Measurements from ENCODE around the gene PRKN. TPM values are rescaled to one million over a fixed set of nuclear protein-coding genes. Genes with fewer than 3 reads are reported as not detected.

The PRKN gene
- total RNA-seq, 1 donor from 2014 or later, result not detected

DNA sequence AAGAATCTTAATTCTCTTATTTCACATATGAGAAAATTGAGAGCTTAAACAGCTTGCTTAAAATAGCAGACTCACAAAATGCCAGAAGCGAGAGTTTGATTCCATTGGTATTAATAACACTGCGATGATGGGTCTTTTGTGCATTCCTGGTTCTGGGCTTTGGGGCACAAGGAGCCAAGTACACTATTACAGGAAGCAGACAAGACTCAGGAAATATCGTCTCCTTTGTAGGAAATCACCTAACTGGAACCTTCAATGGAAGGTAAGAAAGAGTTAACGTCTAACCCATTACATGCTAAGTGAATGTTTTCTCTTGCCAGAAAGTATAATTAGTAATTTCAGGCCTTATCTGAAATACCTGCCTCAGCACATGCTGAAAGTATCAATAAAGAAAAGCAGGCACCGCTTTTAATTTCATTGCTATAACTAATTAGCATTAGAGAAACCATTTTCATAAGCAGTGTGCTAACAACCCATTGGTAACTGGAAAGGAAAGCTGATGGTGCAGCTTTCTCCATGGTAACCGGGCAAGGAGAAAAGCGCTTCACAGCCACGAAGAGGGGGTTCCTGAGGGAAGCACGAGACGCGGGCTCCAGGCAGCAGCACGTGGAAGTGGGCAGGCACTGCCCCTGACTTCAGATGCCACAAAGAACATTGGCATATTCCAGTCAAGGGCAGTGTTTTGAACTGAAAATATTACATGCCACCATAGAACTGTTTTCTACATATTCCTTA lies 1247.0 kb downstream of the PRKN start:
- Mint-ChIP-seq H3K9me3 (no peaks in the 10 kb centered on the region), H3K27ac (no peak overlapping the region), H3K27me3 (ENCODE audit: low read depth) (no peaks in the 10 kb centered on the region), H3K4me3 (ENCODE audit: low read depth) (no peak overlapping the region), H3K36me3 (ENCODE audit: low read depth) (no peaks in the 10 kb centered on the region), H3K4me1 (ENCODE audit: low read depth) (no peaks in the 10 kb centered on the region)
- intact Hi-C loops (cut with micrococcal nuclease), result no loop called here
- no peak for DNase-seq (ENCODE audit: low spot score)

DNA sequence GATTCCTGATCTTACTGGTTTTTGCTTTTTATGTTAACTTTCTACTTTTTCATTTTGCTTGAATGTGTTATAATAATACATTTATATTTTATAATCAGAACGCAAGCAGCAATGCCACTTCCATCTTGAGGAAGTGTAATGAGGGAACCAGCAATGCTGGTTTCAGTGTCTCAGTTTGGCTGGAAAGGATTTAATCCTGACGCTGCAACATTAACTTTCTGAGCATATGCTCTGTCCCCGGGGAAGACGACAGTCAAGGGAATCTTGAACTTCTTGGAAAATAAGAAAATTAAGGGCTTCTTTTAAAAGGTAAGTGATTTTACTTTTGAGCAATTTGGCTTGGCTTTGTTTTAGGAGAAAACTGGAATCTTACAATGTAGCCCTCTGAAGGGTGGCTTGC lies 1248.2 kb downstream of the PRKN start:
- Mint-ChIP-seq H3K27me3 (ENCODE audit: low read depth) (no peaks in the 10 kb centered on the region), H3K4me1 (ENCODE audit: low read depth) (no peaks in the 10 kb centered on the region), H3K4me3 (ENCODE audit: low read depth) (no peak overlapping the region), H3K9me3 (no peaks in the 10 kb centered on the region), H3K36me3 (ENCODE audit: low read depth) (no peaks in the 10 kb centered on the region), H3K27ac (no peak overlapping the region)
- intact Hi-C loops (cut with micrococcal nuclease), result no loop called here
- no peak for DNase-seq (ENCODE audit: low spot score)

DNA sequence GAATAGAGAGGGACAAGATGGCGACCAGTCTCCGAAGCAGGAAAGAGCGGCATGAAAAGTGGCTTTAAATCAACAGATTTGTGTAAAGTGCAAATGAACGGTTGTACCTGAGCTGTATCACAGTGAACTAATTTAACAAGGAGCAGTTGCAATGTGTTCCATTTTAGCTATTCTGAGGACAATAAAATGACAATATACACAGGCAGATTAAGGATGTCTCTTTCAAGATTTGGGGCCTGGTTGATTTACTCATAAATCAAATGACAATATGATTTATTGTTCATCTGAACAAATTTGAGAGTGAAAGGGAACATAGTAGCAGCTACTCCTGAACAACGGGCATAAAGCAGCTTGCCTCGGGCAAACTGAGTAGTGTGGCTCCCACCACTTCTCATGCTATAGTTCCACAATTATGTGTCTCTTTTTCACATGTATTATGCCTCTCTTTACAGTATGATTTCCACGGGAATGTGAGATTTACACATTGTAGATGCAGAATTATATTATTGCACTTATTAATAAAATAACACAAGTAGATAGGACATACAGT lies 1249.6 kb downstream of the PRKN start:
- DNase-seq (ENCODE audit: low spot score), result no peak
- Mint-ChIP-seq H3K27ac (no peak overlapping the region), H3K27me3 (ENCODE audit: low read depth) (no peaks in the 10 kb centered on the region), H3K4me1 (ENCODE audit: low read depth) (no peaks in the 10 kb centered on the region), H3K4me3 (ENCODE audit: low read depth) (no peak overlapping the region), H3K9me3 (no peaks in the 10 kb centered on the region), H3K36me3 (ENCODE audit: low read depth) (no peaks in the 10 kb centered on the region)
- intact Hi-C loops (cut with micrococcal nuclease), result no loop called here

DNA sequence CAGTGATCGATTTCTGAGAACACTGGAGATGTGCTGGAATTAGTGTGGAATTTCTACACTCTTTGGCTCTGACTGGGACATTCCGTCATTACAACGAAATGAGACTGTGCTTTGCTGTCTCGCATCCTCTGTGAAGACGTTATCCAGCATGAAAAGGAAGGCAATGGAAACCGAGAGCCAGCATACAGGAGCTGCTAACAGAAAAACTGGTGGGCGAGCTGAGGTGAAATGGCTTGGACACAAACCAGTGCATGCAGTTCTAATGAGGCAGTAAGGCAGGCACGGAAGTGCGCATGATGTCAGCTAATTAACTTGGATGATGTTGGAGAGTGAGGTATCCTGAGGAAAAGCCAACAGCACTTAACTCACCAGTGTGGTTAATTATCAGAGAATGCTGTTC lies 1250.9 kb downstream of the PRKN start:
- no peak for DNase-seq (ENCODE audit: low spot score)
- Mint-ChIP-seq H3K9me3 (no peaks in the 10 kb centered on the region), H3K27ac (no peak overlapping the region), H3K27me3 (ENCODE audit: low read depth) (no peaks in the 10 kb centered on the region), H3K4me1 (ENCODE audit: low read depth) (no peaks in the 10 kb centered on the region), H3K4me3 (ENCODE audit: low read depth) (no peak overlapping the region), H3K36me3 (ENCODE audit: low read depth) (no peaks in the 10 kb centered on the region)
- intact Hi-C loops (cut with micrococcal nuclease), result no loop called here

DNA sequence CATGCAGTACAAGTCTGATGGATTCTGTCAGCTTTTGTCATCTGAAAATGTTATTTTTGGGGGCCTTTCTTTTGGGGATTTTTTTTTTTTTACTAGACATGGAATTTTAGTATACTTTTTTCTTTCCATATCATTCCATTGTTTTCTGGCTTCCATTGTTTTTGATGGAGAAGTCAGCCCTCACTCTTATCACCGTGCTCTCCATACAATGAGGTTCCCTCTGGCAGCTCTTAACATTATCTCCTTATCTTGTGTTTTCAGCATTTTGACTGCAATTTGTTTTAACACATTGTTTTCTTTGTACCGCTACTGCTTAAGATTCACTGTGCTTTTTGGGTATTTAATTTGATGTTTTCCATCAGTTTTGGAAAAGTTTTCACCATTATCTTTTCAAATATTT lies 1262.2 kb downstream of the PRKN start:
- no peaks in the 10 kb centered on the region for H3K9me3 Mint-ChIP-seq
- H3K27ac Mint-ChIP-seq, result no peak overlapping the region
- intact Hi-C loops (cut with micrococcal nuclease), result no loop called here
- no peaks in the 10 kb centered on the region for H3K36me3 Mint-ChIP-seq (ENCODE audit: low read depth)
- no peaks in the 10 kb centered on the region for H3K27me3 Mint-ChIP-seq (ENCODE audit: low read depth)
- no peak overlapping the region for H3K4me3 Mint-ChIP-seq (ENCODE audit: low read depth)
- no peaks in the 10 kb centered on the region for H3K4me1 Mint-ChIP-seq (ENCODE audit: low read depth)
- no peak for DNase-seq (ENCODE audit: low spot score)

DNA sequence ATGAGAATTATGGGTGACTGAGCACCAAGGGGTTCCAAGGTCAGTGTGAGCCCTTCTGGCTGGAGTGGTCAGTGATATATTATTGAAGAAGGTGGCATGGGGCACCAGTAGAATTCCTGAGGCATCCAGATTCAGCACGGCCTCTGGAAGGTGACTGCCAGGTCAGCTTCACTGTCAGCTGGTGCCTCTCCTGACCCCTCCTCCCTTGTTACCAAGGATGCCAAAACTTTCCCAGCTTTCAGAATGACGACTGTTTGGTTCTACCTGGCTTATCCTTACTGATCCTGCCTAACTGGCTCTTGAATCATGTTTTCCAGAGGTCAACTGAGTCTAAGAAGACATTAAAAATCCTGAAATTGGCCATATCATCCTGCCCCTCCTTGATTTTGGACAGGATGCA lies 1264.5 kb downstream of the PRKN start:
- no peak overlapping the region for H3K27ac Mint-ChIP-seq
- DNase-seq (ENCODE audit: low spot score), result no peak
- H3K36me3 Mint-ChIP-seq (ENCODE audit: low read depth), result no peaks in the 10 kb centered on the region
- no peaks in the 10 kb centered on the region for H3K4me1 Mint-ChIP-seq (ENCODE audit: low read depth)
- intact Hi-C loops (cut with micrococcal nuclease), result no loop called here
- no peaks in the 10 kb centered on the region for H3K9me3 Mint-ChIP-seq
- no peak overlapping the region for H3K4me3 Mint-ChIP-seq (ENCODE audit: low read depth)
- no peaks in the 10 kb centered on the region for H3K27me3 Mint-ChIP-seq (ENCODE audit: low read depth)

DNA sequence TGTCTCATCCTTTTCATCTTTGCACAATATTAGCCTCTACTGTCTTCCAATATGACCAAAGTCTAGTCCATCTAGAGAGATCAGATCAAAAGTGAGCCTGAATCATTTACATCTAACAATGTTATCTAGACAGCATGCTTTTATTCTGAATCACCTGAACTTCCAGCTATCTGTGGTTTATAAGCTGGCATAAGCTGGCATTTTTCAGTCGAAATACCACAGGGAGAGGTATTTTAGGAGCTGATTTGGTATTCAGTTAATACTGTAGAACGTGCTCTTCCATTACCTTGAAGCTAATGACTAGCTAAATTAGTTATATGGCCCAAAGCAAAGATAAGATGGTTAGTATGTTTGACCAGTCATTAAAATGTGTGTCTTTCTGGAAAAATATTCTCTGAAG lies 1265.4 kb downstream of the PRKN start:
- DNase-seq (ENCODE audit: low spot score), result no peak
- no peak overlapping the region for H3K27ac Mint-ChIP-seq
- peaks cover 2% of the 10 kb centered on the region for H3K27me3 Mint-ChIP-seq (ENCODE audit: low read depth)
- no peak overlapping the region for H3K4me3 Mint-ChIP-seq (ENCODE audit: low read depth)
- intact Hi-C loops (cut with micrococcal nuclease), result no loop called here
- H3K36me3 Mint-ChIP-seq (ENCODE audit: low read depth), result no peaks in the 10 kb centered on the region
- no peaks in the 10 kb centered on the region for H3K9me3 Mint-ChIP-seq
- peaks cover 4% of the 10 kb centered on the region for H3K4me1 Mint-ChIP-seq (ENCODE audit: low read depth)

DNA sequence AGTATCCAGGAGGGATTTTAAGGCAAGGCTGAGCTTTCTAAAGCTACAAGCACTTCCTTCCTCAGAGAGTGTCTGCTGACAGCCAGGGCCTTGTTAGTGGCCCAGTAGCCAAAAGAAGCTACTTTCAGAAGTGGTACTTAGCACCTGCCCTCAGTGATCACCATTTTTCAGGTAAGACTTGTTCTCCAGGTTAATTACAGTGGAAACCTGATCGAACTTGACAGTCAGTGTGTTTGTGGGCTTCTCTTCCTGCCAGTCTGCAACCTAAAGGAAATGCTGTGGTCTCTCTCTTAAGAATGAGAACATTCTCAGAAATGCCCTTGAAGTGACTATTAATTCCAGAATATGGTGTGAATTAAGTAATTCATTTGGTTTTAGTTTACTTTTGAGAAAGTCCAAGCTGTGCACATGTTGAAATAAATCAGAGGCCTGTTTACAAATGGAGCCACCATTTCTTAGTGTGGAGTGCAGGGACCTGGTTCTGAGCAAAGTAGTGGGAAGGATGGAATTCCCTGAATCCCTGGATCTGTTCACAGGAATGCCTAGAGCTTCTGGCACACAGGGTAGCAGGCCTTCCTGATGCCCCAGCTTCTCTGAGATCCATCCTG lies 1268.5 kb downstream of the PRKN start:
- intact Hi-C loops (cut with micrococcal nuclease), result no loop called here
- Mint-ChIP-seq H3K27ac (no peak overlapping the region), H3K4me3 (ENCODE audit: low read depth) (no peak overlapping the region), H3K27me3 (ENCODE audit: low read depth) (peaks cover 2% of the 10 kb centered on the region), H3K9me3 (no peaks in the 10 kb centered on the region), H3K4me1 (ENCODE audit: low read depth) (peaks cover 4% of the 10 kb centered on the region), H3K36me3 (ENCODE audit: low read depth) (no peaks in the 10 kb centered on the region)
- no peak for DNase-seq (ENCODE audit: low spot score)

DNA sequence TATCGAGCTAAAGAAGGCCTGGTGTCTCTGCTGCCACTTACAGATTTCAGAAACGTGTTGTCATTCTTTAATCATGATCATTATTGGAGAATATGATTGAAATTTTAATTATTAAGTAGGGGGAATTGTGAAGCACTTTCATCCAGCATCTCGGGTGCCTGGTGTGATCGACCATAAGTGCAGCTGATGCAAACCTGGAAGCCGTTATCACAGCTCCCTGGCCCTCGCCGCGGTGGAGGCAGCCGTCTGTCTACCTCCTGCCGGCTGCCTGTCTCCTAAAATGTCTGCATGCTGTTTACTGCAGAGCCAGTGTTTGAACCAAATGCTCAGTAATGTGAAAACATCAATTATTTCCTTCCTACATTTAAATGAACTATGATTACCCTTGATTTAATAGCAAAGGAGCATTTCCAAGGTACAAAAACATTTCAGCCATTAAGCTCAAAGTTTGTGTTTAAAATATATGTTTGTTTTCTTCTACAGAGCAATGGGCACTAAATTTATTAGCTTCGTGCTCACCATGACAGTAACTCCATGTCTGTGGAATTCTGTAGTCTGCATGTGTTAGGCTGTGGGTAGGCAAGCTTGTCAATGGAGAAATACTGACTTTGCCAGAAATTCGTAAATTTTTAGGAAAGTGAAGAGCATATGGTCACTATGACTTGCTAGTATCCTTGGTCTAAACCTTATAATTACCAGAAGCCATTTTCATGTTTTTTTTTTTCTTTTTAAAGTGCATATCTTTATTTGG lies 1269.2 kb downstream of the PRKN start:
- Mint-ChIP-seq H3K4me1 (ENCODE audit: low read depth) (peaks cover 4% of the 10 kb centered on the region), H3K9me3 (no peaks in the 10 kb centered on the region), H3K4me3 (ENCODE audit: low read depth) (no peak overlapping the region), H3K27me3 (ENCODE audit: low read depth) (peaks cover 2% of the 10 kb centered on the region), H3K36me3 (ENCODE audit: low read depth) (no peaks in the 10 kb centered on the region), H3K27ac (no peak overlapping the region)
- no peak for DNase-seq (ENCODE audit: low spot score)
- intact Hi-C loops (cut with micrococcal nuclease), result no loop called here

DNA sequence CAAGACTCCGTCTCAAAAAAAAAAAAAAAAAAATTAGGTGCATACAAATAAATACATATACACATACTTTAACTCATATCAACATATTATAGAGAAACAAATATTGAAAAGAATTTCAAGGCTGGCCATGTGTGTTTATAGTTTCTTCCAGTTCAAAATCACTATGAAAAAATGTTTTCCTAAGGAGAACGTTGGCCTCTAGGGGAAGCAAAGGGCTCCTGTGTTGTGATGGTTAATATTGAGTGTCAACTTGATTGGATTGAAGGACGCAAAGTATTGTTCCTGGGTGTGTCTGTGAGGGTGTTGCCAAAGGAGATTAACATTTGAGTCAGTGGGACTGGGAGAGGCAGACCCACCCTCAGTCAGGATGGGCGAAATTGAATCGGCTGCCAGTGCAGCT lies 1271.7 kb downstream of the PRKN start:
- Mint-ChIP-seq H3K4me3 (ENCODE audit: low read depth) (no peak overlapping the region), H3K9me3 (no peaks in the 10 kb centered on the region), H3K27me3 (ENCODE audit: low read depth) (peaks cover 2% of the 10 kb centered on the region), H3K4me1 (ENCODE audit: low read depth) (peaks cover 4% of the 10 kb centered on the region), H3K27ac (no peak overlapping the region), H3K36me3 (ENCODE audit: low read depth) (no peaks in the 10 kb centered on the region)
- no peak for DNase-seq (ENCODE audit: low spot score)
- intact Hi-C loops (cut with micrococcal nuclease), result no loop called here

DNA sequence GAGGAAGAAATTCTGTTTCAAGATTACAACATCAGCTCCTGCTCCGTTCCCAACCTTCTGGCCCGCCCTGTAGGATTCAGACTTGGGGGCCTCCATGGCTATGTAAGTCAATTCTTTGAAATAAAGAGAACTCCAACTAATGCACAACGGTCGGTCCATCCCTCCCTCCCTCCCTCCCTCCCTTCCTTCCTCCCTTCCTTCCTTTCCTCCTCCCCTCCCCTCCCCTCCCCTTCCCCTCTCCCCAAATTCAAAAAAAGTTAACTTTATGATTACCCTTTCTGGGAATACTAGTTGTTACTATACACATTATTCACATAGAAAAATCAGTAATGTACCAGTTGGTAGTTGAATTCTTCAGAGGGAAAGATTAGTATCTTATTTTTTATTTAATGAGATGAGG lies 1274.0 kb downstream of the PRKN start:
- H3K9me3 Mint-ChIP-seq, result no peaks in the 10 kb centered on the region
- H3K4me1 Mint-ChIP-seq (ENCODE audit: low read depth), result peaks cover 4% of the 10 kb centered on the region
- H3K27ac Mint-ChIP-seq, result no peak overlapping the region
- no peak overlapping the region for H3K4me3 Mint-ChIP-seq (ENCODE audit: low read depth)
- intact Hi-C loops (cut with micrococcal nuclease), result no loop called here
- no peaks in the 10 kb centered on the region for H3K36me3 Mint-ChIP-seq (ENCODE audit: low read depth)
- no peak for DNase-seq (ENCODE audit: low spot score)
- peaks cover 2% of the 10 kb centered on the region for H3K27me3 Mint-ChIP-seq (ENCODE audit: low read depth)

DNA sequence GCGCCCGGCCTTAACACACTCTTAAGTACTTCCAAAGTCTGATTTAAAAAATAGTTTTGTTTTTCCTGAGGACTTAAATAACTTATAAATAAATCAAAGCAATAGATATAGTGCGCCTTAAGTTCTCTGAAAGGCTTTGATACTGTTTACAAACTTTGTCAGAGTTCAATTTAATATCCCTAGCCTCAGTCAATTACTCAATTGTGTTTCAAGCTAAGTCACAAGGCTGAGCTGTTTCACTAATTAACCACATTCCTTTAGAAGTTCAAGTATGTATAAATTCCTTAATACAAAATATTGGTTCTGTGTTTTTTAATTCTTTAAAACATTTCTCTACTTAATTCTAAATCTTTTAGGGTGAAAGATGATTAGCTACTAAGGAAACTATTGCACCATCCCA lies 1275.3 kb downstream of the PRKN start:
- H3K27me3 Mint-ChIP-seq (ENCODE audit: low read depth), result no peaks in the 10 kb centered on the region
- H3K9me3 Mint-ChIP-seq, result no peaks in the 10 kb centered on the region
- no peak overlapping the region for H3K27ac Mint-ChIP-seq
- no peak for DNase-seq (ENCODE audit: low spot score)
- intact Hi-C loops (cut with micrococcal nuclease), result no loop called here
- no peak overlapping the region for H3K4me3 Mint-ChIP-seq (ENCODE audit: low read depth)
- no peaks in the 10 kb centered on the region for H3K36me3 Mint-ChIP-seq (ENCODE audit: low read depth)
- H3K4me1 Mint-ChIP-seq (ENCODE audit: low read depth), result no peaks in the 10 kb centered on the region

DNA sequence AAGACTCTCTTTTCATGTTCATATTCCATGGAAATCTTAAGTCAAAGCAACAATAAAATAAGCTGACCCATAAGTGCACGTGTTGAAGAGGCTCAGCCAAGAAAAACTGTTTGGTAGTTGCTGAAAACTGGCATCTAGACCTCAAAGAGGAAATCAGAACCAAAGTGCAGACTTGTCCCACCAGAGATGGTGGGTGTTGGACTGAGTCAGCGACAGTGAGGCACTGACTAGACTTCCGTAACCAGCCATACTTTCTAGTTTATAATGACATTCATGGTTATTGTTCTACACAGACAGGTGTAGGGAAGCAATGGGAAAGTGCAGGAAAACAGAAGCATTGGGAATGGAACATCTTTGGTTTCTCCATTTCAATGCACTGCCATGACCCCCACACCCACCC lies 1278.0 kb downstream of the PRKN start:
- Mint-ChIP-seq H3K9me3 (no peaks in the 10 kb centered on the region), H3K27me3 (ENCODE audit: low read depth) (peaks cover 2% of the 10 kb centered on the region), H3K36me3 (ENCODE audit: low read depth) (no peaks in the 10 kb centered on the region), H3K27ac (no peak overlapping the region), H3K4me3 (ENCODE audit: low read depth) (no peak overlapping the region), H3K4me1 (ENCODE audit: low read depth) (no peaks in the 10 kb centered on the region)
- intact Hi-C loops (cut with micrococcal nuclease), result no loop called here
- DNase-seq (ENCODE audit: low spot score), result no peak
